Anterior cingulate cortex (tissue), 58 donors: ENCODE measurements around the gene TNK2.

ENCODE experiments used
- DNase-seq, 58 donors: peaks; one replicate each; lab custom pipeline; 2025; lab: John Stamatoyannopoulos, UW

Gene TNK2

DNA sequence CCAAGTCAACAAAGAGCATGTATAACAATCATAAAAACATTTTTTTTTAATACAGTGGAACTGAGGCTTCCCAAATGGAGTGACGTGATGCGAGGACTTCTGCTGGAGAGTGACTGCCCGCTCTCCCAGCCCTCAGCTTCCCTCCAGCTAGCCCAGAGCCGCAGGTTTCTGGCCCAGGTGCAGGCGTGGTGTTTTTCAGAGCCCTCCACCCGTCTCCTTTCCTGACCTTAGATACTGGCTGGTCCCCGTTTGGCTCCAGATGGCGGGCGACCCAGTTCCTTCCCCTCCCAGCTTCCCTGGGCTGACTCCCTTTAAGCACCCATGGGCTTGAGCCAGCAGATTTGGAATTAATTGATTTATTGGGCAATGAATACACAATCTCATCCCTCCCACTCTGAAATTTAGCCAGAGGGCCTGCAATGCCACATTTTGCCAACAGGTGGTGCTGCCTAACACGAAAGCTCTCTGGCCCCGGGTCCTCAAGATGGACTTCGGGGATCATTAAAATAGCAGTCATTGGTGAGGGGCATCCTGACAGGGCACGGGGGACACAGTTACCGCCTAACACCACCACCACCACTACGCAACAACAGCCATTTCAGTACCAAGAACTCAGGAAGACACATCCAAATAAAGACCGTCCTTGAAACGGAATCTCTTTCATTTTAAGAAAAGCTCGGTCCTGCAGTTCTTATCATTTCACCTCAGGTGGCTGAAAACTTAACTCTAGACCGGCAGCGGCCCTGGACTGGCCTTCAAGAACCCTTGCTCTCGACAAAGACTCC lies 49.1 kb downstream of the TNK2 start:
- DNase-seq: peak in 52 of 58 donors; percentile 16 to 84 (median 40)

DNA sequence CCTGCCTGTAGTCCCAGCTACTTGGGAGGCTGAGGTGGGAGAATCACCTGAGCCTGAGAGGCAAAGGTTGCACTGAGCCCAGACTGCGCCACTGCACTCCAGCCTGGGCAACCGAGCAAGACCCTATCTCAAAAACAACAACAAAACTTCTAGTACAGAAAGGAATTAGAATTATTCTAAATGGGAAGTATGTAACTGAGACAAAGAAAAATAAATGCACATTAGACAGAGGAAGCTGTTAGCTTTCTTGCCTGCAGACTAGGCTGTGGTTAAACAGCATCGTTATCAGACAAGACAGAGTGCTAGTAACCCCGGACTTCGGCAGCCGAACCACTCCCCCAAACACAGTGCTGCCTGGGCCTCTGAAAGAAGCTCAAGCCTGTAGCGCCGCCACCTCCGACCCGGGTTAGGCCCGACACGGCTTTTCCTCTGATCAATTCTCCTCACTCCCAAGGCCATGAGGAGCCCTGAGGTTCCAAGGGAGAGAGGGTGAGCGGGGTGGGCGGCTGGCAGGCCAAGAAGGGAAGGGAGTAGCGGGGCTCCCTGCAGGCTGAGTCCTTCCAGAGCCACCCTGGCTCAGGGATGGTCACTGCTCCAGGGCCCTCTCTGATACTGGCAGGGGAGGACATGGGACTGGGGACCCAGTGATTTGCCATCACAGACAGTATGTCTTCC lies 51.8 kb downstream of the TNK2 start:
- DNase-seq: no peak

DNA sequence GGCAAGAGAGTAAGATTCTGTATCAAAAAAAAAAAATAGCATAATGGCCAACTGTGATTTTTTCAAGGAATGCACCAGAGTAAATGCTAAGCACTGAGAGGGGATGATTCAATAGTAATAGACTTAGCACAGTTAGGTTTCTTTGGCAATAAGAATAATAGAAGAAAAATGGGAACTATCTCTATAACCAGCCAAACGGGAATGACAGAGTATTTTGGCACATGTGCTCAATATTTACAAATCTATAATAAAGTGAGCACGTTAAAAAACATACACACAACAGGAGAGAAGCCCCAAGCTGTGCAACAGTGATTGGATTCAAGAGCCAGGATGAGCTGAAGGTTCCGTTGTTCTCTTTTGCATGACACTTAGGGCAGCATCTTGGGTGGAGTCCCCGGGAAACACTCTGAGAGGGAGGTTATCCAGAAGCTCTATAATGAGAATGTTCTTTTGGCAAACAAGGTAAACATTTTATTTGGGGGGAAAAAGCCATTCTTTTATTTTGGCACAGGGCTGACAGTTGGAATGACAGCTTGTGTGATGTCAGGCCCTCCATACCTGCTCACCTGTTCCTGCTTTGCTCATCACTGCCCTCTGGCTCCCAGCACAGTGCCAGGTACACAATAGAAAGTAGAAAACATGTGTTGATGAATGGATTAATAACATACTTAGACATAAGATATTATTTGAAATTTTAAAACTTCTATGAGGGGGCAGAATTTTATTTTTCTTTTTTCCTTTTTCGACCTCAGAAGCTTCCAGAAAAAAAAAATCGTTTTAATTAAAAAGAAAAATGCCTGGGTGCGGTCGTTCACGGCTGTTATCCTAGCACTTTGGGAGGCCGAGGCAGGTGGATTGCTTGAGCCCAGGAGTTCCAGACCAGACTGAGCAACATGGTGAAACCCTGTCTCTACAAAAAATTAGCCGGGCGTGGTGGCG lies 52.6 kb downstream of the TNK2 start:
- no peak for DNase-seq

DNA sequence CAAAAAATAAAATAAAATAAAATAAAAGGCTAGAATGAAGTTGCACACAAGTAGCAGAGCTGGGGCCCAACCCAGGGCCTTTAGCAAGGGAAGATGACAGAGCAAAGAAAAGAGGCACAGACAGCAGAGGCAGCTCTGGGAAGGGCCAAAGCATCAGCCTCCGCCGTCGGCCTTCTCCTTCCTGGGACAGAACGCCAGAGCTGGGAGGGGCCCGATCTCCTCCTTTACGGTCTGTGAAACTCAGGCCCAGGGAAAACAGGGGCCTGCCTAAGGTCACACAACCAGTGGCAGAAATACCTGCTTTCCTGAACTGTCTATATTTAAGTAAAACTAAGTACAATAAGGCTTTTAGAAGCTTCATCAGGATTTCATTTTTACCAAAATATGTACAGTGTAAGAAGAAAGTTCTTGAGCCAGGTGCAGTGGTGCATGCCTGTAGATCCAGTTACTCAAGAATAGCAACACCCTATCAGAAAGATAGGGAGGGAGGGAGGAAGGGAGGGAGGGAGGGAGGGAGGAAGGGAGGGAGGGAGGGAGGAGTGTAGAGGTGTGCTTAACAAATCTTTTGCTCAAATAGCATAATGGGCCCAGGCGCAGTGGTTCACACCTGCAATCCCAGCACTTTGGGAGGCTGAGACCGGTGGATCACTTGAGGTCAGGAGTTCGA lies 53.6 kb downstream of the TNK2 start:
- no peak for DNase-seq

DNA sequence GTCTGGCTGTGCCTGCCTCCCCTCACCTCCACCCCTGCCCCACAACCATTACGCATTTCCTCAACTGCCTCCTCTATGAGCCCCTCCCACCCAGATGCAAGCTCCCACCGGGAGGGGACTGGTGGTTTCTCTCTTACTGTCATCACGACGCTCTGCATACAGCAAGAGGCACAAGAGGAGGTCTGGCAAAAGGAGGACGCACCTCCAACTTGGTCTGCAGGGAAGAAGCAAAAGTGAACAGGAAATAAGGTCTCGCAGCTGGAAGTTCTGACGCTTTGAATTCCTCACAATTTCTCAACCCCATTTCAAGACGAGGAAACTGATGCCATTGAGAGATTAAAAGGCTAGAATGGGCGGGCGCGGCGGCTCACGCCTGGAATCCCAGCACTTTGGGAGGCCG lies 54.4 kb downstream of the TNK2 start:
- DNase-seq: no peak

DNA sequence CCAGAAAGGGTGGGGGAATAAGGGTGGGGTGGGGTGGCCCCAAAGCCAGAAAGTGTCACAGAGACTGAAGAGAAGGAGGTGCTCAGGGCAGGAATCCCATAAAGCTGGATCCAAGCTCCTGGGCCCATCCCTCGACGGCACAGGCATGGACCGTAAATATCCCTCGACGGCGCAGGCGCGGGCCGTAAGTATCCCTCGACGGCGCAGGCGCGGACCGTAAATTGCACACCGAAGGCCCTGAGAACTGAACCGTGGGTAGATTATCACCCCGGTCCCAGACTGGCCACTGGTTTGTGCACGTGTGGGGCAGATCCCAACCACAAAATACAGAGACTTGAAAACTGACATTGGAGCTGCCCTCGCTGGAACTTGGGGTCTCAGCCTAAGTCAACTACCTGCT lies 55.3 kb downstream of the TNK2 start:
- DNase-seq: no peak

DNA sequence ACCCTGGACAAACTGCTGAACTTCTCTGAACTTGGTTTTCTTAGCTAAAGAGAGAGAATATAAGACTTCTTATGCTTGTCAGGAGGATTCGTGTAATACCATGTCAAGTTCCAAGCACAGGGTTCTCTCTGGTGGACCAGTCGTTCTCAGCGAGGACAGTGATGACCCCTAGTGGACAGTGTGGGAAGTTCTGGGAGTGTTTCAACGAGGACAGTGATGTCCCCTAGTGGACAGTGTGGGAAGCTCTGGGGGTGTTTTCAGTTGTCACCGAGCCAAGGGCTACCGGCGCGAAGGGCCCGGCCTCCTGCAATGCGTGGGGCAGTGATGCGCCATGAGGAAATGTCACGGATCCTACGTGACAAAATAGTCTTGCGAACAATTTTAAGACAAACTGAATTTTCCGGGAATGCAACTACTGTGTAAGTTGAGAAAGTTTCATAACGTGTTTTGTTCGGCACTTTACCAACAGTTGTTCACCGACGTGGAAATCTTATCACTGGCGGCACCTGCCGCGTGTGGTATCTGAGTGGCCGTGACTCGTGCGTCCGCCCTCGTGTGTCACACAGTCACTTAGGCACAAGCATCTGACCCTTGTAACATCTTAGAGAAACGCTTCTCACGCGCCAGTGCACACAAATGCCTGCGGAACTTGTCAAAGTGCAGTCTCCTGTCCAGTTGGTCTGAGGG lies 57.4 kb downstream of the TNK2 start:
- peak in 57 of 58 donors; percentile 8 to 92 (median 73) for DNase-seq

DNA sequence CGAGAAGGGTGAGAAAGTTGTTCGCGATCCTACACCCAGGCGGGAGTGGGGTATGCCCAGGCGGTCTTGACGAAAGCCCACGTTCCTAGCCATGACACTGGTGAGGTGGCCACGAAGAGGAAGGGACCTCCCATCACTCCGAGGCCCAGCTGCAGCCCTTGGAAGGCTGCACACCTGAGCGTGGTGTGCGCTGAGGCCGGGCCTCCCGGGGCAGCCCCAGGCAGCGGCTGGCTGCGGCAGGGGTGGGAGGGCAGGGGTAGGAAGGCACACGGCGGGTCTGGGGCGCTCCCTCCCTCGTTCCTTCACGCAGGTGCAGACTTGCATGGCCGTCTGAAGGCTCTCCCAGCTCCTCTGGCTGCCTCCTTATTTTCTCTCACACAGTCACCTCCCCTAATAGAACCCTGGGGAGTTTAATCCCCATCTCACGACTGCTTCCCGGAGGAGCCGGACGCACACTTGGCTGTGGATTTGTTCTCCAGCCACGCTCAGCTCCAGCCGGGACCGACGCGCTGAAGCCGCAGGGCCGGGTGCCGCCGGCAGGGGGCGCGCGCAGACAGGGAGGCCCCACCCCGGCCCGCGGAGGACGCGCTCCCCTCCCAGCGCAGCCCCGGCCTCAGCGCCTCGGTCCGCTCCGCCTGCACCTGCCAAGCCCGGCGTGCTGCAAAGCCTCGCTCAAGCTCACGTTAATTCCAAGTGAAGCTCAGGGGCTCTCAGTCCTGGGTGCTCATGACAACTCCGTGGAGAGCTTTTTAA lies 58.9 kb downstream of the TNK2 start:
- DNase-seq: peak in 2 of 58 donors; percentile 21 to 23

DNA sequence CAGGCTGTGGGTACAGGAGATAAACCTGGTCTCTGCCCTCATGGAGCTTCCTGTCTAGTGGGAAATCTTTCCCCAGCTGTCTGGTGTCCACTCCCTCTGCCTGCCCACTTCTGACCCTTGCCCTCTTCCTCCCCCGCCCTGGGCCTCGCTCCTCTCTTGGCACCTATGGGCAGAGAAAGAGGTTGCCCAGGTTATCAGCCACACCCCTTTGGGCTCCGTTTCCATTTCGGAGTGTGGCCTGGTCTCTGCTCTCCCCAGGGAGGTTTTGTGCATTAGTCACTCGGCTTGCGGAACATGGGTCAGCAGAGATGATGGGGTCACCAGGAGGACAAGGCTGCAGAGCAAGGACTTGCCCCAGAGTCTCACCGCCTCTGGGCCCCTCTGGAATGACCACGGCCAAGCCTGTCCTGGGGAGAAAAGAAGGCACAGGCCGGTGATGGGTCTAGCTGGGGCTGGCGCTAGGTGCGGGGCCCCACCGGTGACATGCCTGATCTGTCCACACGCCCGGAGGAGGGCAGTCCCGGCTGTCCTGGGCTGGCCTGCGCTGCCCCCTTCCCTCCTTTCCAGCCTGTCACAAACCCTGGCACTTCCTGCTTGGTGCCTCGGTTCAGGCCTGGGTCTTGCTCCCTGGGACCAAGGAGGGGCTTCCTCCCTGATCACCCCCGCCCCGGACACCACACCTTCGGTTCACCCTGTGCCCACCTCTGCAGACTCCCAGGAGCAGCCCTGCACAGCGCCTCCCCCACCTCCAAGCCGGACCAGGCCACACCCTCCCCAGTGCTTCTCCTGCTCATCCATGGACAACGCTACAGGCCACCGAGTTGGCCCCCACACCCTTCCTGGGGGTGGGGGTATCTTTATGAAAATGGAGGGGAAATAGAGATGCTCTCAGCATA lies 61.0 kb downstream of the TNK2 start:
- DNase-seq: no peak

DNA sequence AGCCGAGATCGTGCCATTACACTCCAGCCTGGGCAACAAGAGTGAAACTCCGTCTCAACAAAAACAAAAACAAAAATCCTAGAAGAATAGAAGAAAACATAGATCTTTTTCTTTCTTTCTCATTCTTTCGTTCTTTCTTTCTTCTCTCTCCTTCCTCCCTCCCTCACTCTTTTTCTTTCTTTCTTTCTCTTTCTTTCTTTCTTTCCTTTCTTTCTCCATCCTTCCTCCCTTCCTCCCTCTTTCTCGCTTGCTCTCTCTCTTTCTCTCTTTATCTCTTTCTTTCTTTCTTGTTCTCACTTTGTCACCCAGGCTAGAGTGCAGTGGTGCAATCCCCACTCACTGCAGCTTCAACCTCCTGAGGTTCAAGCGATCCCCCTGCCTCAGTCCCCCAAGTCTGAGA lies 62.9 kb downstream of the TNK2 start:
- DNase-seq: no peak

DNA sequence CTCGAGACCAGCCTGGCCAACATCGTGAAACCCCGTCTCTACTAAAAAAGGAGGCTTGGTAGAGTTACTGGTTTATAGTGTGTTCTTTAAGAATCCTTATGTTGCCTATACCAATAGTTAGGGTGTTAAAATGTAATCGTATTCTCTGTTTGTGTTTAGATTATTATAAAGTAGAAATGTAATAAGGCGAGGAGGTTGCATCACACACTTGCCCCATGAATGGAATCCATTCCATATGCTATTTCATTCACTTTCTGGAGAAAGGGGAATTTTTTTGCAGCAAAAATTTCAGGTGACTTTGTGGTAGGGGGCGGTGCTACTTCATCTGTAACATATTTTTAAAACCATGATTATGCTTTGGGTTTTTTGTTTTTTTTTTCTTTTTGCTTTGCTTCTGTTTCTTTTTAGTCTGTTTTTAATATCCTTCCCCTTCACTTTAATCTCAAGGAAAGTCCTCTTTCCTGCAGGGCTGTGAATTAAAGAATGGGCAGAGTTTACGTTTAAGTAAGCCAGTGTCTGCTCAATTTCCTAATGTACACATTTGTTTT lies 63.6 kb downstream of the TNK2 start:
- DNase-seq: no peak

DNA sequence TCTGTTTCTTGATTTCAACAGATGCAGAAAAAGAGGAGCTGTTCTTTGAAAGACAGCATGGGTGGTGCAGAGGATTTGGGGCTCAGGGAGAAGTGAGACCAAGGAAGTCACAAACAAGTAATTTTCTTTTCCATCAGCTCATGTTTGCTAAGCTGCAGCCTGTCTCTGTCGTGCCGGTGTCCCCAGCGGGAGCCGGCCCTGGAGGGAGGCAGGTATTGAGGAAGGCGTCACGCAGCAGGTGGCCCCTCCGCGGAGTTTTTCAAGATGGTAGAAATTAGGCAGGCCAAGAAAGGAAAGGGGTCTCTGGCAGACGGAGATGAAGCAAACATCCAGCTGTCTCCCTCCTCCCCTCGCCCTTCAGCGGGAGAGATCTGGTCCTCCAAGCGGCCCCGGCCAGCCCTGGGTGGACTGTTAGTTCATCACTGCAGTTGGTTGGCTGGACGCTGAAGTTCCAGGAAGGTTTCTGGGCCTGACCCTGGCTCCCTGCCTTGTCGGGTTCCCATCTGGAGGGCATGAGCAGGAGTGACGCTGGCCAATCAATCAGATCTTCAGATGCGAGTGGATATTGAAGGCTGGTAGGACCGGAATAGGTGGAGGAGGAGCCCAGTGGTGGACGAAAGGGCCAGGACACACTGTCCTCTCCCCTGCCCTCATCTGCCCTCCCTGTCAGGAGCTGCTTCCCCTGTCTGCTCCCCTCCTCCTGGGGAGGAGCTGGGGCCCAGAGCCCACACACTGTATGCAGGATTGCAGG lies 68.9 kb downstream of the TNK2 start:
- DNase-seq: no peak

DNA sequence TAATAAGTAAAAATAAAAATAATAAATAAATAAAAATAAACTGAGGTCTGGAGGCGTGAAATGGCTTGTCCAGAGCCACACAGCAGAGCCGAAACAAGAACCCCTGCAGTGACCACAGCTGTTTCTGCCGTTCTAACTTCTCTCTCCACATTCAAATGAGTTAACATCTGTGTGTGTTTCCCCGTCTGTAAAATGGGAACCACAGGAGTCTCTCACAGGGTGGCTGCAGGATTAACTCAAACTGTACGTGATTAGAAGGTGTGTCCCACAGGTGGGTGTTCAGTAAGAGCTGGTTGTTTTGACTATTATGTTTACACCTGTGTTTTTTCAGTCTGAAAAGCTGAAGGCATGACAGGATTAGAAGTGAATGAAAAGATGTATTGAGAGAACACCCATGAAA lies 69.6 kb downstream of the TNK2 start:
- DNase-seq: no peak

DNA sequence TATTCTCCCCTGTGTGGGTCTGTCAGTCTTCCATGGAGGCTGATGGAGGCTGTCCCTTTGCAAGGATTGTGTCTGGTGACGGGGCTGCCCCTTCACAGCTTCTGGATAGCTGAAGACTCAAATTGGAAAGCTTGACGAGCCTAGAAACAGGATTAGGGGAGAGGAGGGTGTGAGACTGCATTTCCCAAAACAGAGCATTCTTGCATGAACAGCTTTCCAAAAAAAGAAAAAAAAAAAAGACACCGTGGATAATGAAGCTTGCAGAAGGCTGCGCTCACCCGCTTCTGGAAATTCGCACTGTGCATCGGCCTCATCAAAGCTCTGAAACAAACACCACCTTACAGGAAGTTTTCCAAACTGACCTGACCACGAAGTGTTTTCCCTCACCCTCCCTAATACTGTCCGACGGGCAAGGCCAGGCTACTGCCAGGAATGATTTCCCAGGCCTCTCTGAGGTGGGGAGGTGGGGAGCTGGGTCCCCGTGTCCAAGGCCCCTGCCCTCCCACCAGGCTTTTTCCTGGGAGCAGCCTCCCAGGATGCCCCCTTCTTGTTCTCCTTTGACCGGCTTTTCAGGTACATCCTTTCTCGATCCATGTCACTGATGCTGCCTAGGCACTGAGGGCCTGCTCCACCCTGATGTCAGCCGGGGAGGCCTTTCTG lies 71.7 kb downstream of the TNK2 start:
- peak in 4 of 58 donors; percentile 6 to 44 (median 16) for DNase-seq

DNA sequence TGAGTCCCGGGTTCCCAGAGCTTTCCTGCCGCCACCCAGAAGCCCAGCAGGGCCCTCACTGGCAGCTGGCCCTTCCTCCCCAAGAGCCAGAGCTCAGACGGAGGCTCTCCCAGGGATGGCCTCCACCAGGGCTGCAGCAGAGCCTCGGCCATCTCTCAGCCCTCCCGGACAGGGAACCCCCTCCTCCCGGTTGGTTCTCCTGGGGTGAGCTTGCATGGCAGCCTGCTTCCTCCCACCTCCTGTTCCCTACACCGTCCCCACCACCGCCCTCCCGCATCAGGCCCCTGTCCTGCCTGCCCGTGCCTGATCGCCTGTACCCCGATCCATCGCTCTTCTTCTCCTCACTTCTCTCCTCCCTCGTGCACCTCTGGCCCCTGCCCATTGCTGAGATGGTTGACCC lies 72.6 kb downstream of the TNK2 start:
- no peak for DNase-seq
